NCI-H69 (cell line): ENCODE results near the gene NDST3.
A peak's percentile ranks its signal among the peaks of the same experiment; 100 is the strongest.
"Not testable (repeated sequence)": the region's sequence is repeated elsewhere in the genome, so short reads cannot be mapped to it uniquely, and the experiment has no call there.

ENCODE experiments used
- DNase-seq: peaks from one replicate; lab custom pipeline; 2025; lab: John Stamatoyannopoulos, UW

Gene NDST3

DNA sequence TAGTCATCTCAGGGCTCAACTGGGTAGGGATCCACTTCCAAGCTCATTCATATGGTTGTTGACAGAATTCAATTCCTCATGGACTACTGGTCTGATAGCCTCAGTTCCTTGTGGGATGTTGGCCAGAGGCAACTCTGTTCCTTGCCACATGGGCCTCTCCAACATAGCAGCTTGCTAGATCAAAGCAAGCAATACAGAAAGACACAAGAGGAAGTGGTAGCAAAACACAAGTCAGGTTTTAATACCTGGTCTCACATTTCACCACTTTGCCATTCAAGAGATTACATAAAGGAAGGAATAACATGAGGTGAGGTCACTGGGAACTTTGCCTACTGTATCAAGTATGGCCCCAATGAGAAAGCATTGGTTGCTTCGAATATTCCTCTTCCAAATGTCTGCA lies 239.4 kb downstream of the NDST3 start:
- no peak for DNase-seq

- DNase-seq = no peak
These were observed 242.3 kb downstream of the NDST3 start for GRCh38 chr4:118276580-118276979.

GRCh38 chr4:118277243-118277642 lies 243.0 kb downstream of the NDST3 start:
- DNase-seq = peak; percentile 3

DNA sequence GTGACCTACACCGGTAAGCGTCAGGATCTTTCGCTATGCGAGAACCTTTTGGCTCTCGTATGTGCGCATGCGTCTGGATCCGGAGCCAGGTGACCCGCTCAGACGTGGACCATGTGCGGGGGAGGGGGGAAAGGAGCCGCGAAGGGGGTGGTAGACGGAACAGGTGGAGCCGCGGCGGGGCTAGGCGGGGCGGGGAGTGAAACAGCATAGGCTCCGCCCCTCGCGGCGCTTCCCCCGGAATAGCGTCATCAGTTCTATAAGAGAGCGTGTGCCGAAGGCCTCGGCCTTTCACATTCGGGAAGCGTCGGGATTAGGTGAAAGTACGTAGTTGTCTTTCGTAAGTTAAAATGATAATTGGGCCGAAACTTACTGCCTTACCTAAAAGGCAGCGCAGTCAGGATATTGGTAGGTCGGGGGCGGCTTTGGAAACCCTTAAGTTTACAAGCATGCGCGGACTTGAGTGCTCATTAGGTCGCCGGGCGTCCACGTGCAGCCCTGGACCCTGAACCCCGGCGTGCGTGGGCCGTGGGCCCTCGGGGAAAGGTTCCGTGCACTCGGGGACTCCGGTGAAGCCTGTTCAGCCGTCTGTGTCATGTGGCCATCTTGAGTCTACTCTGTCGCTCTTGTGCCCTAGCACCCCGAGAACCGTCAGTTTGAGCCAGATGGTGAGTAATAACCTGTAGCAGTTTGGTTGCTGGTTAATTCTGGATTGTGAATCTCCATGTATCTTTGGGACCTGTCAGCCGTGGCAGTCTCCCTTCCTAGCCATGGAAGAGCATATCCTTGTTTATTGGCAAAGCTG lies 244.4 kb downstream of the NDST3 start:
- peak; percentile 96 for DNase-seq

GRCh38 chr4:118279328-118279727 lies 245.0 kb downstream of the NDST3 start:
- no peak for DNase-seq

- DNase-seq = peak; percentile 10
These were observed 245.7 kb downstream of the NDST3 start for GRCh38 chr4:118279920-118280432.

GRCh38 chr4:118280501-118281218 lies 246.4 kb downstream of the NDST3 start:
- peak; percentile 73 for DNase-seq

- DNase-seq = peak; percentile 36
These were observed 247.5 kb downstream of the NDST3 start for GRCh38 chr4:118281611-118282442.

DNA sequence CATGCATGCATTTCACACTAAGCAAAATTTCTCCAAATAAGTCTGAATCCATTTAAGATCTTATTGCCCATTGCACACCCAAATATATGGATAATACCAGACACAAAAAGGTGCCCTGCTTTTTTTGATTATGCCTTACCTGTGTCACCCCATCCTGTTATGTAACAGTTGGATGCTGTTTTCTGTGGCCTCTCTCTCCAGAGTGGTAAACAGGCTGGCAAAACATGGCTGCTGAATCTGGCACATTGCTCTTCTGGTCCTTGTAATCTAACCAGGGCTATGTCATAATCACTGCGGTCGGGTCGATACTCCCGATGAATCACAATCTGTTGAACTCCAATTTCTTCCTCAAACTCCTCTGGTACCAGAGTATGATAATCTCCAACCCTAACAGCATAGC lies 248.4 kb downstream of the NDST3 start:
- no peak for DNase-seq

DNA sequence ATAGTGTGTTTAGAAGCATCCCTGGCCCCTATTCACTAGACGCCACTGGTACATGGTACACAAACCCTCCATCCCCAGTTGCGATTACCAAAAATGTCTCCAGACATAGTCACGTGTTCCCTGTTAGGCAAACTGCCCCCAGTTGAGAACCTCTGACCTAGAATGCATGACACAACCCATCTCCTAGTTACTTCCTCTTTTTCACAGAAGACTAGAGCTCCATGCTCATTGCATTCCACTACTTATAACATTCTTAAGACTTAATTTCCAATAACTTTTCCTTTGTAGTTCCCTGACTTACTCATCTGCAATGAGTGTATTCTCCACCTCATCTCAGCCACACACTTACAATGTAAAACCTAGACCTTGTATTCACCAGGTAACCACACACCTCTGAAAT lies 249.9 kb downstream of the NDST3 start:
- DNase-seq = no peak

- no peak for DNase-seq
These were observed 251.6 kb downstream of the NDST3 start for GRCh38 chr4:118285931-118286330.

DNA sequence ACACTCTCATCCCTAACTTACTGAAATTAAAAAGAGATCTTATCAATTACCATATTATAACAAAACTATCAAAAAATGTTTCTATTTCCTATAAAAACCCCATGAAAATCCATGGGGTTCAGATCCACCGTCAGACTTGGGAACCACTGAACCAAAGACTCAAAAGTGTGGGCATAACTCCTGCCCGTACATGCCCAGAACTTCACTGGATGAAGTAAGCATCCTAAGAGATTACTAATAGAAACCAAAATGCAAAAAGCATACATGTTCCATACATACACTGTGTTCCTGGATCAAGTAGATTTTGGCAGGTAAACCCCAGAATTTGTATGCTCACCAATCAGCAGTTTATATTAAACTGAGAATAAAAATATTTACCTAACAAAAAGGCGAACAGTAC lies 252.4 kb downstream of the NDST3 start:
- no peak for DNase-seq

GRCh38 chr4:118287711-118288451 lies 253.6 kb downstream of the NDST3 start:
- DNase-seq = no peak

DNA sequence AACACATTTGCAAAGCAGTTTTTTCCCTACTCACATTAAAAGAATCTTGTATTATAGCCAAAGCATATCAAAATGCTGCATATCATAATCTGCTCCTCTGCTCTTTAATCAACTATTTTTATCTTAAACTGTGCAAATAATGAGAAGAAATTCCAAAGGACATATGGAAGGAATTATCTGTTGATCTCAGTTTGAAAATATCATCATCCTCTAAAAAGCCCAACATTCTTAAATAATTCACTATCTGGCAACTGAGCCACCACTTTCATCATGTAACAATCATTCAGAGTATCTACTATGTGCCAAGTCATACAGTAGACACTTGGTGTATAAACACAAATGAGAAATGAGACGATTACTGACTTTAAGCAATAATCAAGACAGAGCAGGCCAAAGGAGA lies 255.5 kb downstream of the NDST3 start:
- DNase-seq = no peak

GRCh38 chr4:118290951-118291350 lies 256.7 kb downstream of the NDST3 start:
- no peak for DNase-seq

GRCh38 chr4:118296729-118297128 lies 262.4 kb downstream of the NDST3 start:
- no peak for DNase-seq

GRCh38 chr4:118299619-118300018 lies 265.3 kb downstream of the NDST3 start:
- DNase-seq = not testable (repeated sequence)

DNA sequence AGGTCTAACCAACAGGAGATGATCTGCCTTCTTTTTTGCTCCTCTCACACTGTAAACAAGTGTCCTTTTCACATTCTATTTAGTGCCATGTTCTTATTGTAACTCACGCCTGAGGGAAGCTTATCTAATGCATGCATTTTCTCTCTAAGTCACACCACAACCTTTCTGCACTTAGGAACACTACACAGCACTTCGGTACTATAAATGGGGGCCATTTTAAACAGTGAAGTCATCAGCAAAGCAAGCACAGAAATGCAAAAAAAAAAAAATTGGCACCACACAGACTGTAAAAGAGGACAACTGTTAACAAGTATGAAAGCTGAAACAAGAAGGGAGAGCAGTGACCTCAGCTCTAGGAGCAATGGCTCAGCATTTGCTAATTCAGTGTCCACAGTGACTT lies 273.4 kb downstream of the NDST3 start:
- DNase-seq = no peak
